ENCODE data around the gene TBC1D14. TPM values are rescaled to one million over a fixed set of nuclear protein-coding genes. Genes with fewer than 3 reads are reported as not detected.

The TBC1D14 gene, protein sequence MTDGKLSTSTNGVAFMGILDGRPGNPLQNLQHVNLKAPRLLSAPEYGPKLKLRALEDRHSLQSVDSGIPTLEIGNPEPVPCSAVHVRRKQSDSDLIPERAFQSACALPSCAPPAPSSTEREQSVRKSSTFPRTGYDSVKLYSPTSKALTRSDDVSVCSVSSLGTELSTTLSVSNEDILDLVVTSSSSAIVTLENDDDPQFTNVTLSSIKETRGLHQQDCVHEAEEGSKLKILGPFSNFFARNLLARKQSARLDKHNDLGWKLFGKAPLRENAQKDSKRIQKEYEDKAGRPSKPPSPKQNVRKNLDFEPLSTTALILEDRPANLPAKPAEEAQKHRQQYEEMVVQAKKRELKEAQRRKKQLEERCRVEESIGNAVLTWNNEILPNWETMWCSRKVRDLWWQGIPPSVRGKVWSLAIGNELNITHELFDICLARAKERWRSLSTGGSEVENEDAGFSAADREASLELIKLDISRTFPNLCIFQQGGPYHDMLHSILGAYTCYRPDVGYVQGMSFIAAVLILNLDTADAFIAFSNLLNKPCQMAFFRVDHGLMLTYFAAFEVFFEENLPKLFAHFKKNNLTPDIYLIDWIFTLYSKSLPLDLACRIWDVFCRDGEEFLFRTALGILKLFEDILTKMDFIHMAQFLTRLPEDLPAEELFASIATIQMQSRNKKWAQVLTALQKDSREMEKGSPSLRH
- 142 and 153 TPM in 2 replicates for total RNA-seq (2014; rRNA removed; shearing (Covaris generic))
- polyA plus RNA-seq (2015; cell fraction: cytosol; rRNA removed) = 104 and 137 TPM in 2 replicates
- polyA plus RNA-seq (2015; cell fraction: nucleus; rRNA removed) = 56.1 and 58.3 TPM in 2 replicates

DNA sequence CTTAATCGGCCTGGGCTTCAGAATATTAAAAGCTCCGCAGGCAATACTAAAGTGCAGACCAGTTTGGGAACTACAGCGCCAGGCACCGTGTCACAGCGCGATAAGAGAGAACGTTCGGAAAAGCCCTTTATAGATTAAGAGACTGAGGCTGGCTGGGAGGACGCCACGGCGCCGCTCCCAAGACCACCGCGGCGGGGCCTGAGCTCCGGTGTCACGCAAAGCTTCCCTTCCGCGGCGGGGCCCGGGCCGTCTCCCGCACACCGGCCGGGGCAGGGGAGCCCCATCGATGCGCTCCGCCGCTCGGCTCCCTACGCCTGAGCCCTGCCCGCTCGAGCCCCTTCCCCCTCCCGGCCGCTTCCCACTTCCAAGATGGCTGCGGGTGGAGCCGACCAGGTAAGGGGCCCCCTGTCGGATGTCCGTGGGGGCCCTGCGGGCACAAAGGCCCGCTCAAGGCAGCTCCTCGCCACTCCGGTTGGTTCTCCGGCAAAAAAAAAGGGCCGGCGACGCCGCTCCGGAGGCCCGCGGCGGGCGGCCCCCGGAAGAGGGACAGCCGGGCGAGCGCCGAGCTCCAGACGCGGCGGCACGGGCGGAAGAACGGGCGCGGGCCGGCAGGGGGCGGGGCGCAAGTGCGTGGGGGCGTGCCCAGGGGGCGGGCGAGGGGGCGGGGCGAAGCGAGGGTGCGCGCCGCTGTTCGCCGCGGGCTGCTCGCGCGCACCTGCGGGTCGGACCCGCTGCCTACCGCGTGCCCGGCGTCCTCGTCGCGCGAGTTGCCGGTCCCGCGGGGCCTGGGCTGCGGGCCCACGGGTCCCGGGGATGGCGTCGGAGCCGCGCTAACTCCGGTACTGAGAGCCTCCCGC, at the start of gene TBC1D14:
Gene TBC1D14 (plus strand): TSS at position 714 of the 857 bp plus-strand sequence. CDS start 13,564 bp downstream, outside the sequence.
- DNase-seq (ENCODE audit: low read depth, low spot score) = peak; percentile 82
- in situ Hi-C loops (cut with HindIII; ENCODE audit: low pct_unique_long_range_greater_than_20kb, low sequenced_read_pairs) = no loop called here

DNA sequence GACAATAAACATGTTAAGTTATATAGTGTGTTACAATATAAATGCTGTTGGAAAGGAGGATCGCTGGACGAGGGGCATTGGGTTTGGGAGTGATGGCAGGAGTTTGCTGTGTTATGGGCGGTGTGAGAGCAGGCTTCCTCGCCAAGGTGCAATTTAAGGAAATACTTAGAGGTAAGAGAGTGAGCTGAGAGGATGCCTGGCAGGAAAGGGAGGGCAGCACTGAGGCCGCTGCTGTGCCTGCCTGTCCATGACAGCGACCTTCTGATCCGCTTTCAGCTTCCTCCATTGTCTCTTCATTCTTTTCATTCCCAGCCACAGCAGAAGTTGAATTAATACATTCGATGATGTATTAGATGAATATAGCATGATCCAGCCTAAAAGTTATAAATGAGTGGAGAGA, 41.2 kb upstream of the TBC1D14 start:
- in situ Hi-C loops (cut with HindIII; ENCODE audit: low pct_unique_long_range_greater_than_20kb, low sequenced_read_pairs) = no loop called here

DNA sequence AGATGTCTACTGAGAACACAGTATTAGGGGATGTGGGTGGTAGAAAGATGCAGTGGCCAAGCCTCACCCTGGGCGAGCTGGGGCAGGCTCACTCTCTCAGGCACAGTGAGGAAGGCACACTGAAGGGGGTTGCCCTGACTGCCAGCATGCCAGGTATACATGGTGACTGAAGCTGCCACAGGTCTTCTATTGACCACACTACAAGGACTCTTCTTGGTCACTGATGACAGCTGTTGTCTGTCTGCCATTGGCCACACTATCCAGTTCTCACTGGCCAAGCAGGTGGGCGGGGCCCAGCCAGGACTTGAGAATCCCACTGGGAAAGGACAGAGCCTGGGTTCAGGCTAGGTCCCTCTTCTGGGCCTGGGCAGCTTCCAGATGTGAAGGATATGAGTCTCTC, 39.7 kb upstream of the TBC1D14 start:
- peak; percentile 6 for DNase-seq (ENCODE audit: low read depth, low spot score)
- in situ Hi-C loops (cut with HindIII; ENCODE audit: low pct_unique_long_range_greater_than_20kb, low sequenced_read_pairs) = no loop called here

More for the DNA sequence above, 41.2 kb upstream of the TBC1D14 start:
- DNase-seq (ENCODE audit: low read depth, low spot score) = no peak

DNA sequence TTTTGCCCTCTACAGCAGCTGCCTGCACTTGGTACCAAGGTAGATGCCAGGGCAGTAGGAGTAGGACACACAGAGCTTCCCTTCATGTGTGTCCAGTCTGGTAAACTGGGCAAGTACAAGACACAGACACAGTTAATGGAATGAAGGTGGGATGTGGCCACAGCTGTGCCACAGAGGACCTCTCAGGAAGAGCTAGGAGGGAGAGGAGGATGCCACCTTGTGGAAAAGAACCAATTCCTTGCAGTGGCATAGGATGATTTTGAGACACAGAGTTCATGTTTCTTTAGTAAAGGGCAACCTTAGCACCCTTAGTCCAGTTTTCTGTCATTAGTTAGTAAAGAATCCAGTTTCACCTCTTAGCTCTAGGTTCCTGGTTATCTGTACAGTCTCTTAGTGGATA, 36.3 kb upstream of the TBC1D14 start:
- DNase-seq (ENCODE audit: low read depth, low spot score) = peak; percentile 53
- in situ Hi-C loops (cut with HindIII; ENCODE audit: low pct_unique_long_range_greater_than_20kb, low sequenced_read_pairs) = no loop called here

DNA sequence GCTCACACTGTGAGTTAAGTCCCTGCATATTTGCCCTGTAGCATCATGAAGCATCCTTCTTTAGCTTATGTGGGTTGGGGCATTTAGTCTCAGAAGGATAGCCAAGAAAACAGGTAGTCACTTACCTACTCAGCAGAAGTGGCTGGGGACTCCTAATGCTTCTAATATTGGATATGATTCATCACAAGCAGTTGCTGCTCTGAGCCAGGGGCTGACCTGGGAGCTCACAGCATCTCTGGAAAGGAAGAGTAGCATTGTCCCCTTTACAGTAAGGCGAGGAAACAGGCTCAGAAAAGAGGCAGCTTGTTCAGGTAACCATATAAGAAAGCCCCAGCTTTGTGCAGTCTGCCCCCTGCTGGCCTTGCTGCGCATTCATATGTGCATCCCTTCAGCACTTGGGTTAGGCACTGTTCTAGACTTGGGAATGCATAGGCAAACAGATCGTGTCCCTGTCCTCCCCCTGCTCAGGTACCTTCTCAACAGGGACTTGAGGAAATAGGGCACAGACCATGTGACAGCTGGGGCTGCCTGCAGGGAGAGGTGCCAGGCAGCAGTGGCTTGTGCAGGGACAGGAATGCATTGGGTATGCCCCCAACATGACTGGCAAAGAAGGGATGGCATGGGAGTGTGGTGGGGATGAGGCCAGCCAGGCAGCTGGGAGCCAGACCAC, 35.7 kb upstream of the TBC1D14 start:
- in situ Hi-C loops (cut with HindIII; ENCODE audit: low pct_unique_long_range_greater_than_20kb, low sequenced_read_pairs) = no loop called here
- DNase-seq (ENCODE audit: low read depth, low spot score) = peak; percentile 69

DNA sequence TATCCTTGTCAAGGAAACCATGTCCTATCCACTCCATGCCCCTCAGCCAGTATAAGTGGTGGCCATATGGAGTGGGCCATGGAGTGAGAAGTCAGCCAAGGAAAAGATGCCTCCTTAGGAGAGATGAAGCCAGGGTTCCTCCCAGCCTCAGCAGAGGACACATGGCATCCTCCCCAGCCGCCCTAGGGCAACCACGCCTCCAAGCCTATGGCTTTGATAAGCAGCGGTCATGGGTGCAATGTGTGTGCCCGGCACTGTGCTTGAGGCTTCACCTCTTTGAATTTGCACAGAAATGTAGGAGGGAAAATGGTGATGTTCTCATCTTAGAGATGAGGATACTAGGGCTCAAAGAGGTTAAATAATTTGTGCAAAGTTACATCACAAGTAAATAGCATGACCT, 34.6 kb upstream of the TBC1D14 start:
- DNase-seq (ENCODE audit: low read depth, low spot score) = no peak
- in situ Hi-C loops (cut with HindIII; ENCODE audit: low pct_unique_long_range_greater_than_20kb, low sequenced_read_pairs) = no loop called here

DNA sequence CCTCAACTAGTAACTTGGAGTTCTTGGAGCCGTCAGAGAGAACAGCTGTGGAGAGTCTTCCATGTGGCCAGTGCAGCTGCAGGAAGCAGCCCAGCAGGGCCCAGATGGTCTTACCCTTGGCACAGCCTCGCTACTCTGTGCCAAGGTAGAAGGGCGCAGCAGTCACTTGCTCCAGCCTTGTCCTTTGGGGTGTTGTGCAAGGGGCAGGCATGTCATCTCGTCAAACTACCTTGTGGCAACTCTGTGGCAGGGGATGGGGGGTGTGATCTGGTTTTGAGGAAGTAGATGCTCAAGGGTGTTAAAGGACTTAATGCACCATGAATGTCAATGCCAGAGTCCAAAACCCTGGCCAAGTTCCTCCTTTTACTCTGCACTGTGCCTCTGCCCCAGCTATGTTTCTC, 34.2 kb upstream of the TBC1D14 start:
- in situ Hi-C loops (cut with HindIII; ENCODE audit: low pct_unique_long_range_greater_than_20kb, low sequenced_read_pairs) = no loop called here
- no peak for DNase-seq (ENCODE audit: low read depth, low spot score)

DNA sequence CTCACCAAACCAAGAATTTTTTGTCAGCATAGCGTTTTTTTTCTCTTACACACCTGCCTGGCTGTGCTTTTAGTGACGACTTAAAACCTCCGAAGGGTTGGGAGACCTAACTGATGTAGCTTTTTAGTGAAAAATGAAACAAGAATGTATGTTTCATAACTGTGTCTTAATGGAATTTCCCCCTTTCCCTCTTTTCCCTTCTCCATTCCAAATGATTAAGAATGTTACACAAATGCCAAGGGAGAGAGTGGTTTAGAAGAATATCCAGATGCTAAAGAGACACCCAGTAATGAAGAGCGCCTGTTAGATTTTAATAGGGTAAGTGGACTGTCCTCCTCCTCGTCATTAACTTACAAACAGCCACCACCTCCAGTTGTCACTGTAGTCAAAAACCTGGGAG, 33.2 kb upstream of the TBC1D14 start:
- no peak for DNase-seq (ENCODE audit: low read depth, low spot score)
- in situ Hi-C loops (cut with HindIII; ENCODE audit: low pct_unique_long_range_greater_than_20kb, low sequenced_read_pairs) = no loop called here

DNA sequence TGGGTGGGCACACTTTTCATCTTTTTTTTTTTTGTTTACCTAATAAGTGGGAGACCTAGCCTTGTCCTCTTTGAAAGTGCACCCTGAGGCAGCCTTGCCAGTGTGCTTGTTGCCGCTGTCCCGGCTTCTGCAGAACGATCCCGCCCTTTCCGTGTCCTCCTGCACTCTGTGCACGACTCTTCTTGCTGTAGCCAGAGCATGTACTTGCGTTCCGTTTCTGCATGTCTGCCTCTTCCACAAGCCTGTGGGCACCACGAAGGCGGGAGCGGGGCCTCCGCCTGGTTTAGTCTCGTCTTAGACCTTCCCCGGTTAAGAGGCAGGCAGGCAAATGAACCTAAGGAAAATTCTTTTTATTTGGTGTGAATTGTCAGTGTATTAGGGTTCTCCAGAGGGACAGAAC, 32.6 kb upstream of the TBC1D14 start:
- in situ Hi-C loops (cut with HindIII; ENCODE audit: low pct_unique_long_range_greater_than_20kb, low sequenced_read_pairs) = no loop called here

DNA sequence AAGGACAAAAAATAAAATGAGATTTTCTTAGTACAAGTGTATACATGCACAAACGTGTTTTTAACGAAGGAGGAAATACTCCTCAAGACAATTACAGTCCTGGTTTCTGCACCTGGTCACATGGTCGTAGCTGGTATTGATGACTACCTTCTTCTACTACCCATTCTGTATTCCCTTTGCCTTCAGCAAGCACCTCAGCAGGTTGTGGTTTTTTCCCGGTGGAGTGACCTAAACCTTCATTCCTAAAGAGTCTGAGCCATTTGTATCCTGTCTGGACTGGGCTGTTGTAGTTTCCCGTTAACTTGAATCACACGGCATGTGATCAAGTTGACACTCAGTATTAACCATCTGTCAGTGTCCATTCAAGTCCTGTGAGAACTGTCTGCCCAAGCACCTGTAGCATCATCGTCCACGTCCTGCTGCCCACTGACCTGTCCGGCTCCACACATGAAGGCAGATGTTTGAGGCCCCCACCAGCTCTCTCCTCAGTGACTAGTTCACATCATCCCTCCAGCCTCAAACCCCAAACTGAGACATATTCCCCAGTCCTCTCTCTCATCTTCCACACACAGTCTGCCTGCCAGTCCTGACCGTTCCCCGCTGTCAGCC, 31.1 kb upstream of the TBC1D14 start:
- in situ Hi-C loops (cut with HindIII; ENCODE audit: low pct_unique_long_range_greater_than_20kb, low sequenced_read_pairs) = no loop called here
- DNase-seq (ENCODE audit: low read depth, low spot score) = no peak

More for the DNA sequence above, 32.6 kb upstream of the TBC1D14 start:
- DNase-seq (ENCODE audit: low read depth, low spot score) = no peak

DNA sequence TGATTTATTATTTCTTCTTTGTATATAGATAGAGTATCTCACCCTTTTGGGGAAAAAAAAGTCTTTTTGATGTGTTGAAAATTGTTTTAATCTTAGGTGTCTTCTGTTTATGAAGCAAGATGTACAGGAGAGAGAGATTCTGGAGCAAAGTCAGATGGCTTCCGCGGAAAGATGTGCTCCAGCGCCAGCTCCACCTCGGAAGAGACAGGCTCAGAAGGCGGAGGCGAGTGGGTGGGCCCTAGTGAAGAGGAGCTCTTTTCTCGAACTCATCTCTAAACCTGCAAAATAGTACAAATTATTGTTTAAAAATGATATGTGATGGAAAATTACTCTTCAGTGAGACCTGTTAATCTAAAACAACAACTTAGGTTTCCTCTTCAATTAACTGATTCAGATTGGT, 28.9 kb upstream of the TBC1D14 start:
- in situ Hi-C loops (cut with HindIII; ENCODE audit: low pct_unique_long_range_greater_than_20kb, low sequenced_read_pairs) = no loop called here
- DNase-seq (ENCODE audit: low read depth, low spot score) = no peak

DNA sequence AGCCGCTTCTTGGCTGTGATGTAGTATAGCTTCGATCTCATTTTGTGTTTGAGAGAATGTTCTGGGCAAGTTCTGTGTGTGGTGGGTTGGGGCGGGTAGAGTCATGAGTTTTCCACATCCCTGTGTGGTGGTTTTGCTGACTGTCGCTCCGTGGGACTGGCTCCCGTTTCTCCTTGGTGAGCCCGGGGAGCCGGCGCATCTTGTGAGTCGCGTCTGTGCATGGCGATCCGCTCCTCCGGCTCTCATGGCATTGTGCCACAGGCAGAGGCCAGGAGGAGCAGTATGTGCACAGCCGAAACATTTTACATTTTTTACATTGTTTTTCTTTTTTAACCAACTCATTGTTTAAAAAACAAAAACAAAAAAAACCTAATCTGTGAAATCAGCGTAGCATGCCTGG, 27.7 kb upstream of the TBC1D14 start:
- no peak for DNase-seq (ENCODE audit: low read depth, low spot score)
- in situ Hi-C loops (cut with HindIII; ENCODE audit: low pct_unique_long_range_greater_than_20kb, low sequenced_read_pairs) = no loop called here

DNA sequence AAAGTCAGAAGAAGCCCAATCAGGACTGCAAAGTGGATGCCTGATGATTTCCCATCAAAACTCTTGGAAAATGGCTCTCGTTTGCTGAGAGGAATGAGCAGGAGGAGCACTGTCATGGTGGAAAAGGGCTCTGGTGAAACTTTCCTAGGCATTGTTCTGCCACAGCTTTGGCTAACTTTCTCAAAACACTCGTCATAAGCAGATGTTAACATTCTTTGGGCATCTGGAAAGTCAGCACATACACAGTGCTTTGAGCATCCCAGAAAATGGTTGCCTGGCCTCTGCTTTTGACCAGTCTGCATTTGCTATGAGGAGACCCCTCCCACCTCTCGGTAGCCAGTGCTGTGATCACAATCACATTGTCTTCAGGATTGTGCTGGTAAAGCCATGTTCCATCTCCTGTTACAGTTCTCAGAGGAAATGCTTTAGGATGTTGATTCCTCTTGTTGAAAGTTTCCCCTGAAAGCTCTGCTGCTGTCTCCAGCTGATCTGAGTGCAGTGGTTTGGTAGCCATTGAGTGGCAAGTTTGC, 25.2 kb upstream of the TBC1D14 start:
- in situ Hi-C loops (cut with HindIII; ENCODE audit: low pct_unique_long_range_greater_than_20kb, low sequenced_read_pairs) = no loop called here
- DNase-seq (ENCODE audit: low read depth, low spot score) = no peak

DNA sequence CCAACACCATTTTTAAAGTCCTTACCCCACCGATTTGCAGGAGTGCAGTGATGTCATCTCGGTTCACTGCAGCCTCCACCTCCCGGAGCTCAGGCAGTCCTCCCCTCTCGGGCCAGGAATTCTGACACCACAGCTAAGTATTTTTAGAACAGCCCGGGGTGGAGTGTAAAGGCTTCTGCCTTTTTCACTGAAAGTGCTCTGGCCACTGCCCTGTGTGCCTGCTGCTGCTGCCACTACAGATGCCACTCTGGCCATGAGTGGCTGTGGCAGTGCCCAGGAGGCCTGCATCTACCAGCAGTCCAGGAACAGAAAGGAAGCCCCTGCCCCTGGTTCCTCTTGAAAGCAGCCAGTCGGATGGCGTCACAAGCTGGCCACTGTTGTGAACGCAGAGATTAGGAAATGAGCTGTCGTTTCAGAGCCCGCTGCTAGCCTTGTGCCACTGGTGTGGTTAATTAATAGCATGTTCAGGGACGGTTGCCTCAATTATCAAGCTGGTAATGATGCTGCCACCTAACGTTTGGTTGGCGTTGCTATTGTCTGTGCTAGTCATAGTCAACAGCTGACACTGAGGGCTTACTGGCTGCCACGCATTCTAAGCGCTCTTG, 23.6 kb upstream of the TBC1D14 start:
- in situ Hi-C loops (cut with HindIII; ENCODE audit: low pct_unique_long_range_greater_than_20kb, low sequenced_read_pairs) = no loop called here
- DNase-seq (ENCODE audit: low read depth, low spot score) = no peak

DNA sequence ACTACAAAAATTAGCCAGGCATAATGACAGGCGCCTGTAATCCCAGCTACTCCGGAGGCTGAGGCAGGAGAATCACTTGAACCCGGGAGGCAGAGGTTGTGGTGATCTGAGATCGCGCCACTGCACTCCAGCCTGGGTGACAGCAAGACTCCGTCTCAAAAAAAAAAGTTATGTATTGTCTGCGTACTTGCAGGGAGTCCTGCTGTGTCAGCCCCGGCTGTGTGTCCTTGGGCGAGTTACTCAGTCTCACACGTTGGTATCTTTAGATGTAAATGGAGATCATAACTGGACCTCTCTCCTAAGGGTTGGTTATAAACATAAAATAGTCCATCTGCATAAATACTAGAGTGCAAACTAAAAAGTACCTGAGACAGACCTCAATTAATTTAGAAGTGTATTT, 22.7 kb upstream of the TBC1D14 start:
- DNase-seq (ENCODE audit: low read depth, low spot score) = no peak
- in situ Hi-C loops (cut with HindIII; ENCODE audit: low pct_unique_long_range_greater_than_20kb, low sequenced_read_pairs) = no loop called here

DNA sequence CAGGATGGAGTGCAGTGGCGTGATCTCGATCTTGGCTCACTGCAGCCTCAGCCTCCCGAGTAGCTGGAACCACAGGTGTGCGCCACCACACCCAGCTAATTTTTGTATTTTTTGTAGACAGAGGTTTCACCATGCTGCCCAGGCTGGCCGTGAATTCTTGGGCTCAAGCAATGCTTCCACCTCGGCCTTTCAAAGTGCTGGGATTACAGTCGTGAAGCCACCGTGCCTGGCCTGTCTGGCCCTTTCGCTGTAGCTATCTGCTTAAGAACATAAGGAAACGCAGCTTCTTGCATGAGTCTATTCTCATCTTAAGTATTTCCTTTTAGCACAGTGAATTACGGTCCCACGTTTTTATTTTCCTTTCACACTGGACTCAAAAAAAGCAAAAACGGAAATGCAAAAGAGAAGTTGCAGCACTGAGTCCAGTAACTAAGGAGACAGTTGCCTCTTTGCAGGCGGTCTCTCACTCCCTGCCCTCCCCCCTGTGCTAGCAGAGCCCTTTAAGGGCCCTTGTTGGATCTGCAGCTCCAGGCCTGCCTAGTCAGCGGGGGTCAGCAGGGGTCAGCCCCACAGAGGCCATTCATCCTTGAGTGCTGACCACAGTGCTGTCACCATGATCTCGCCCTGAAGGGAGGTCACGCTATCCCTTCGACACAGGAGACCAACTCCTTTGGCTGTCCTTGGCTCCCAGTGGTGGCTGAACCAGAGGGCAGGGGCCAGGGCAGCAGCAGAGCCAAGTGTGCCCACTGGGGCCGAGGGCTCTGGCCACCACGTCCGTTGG, 21.8 kb upstream of the TBC1D14 start:
- no peak for DNase-seq (ENCODE audit: low read depth, low spot score)
- in situ Hi-C loops (cut with HindIII; ENCODE audit: low pct_unique_long_range_greater_than_20kb, low sequenced_read_pairs) = no loop called here
